MG63 (cell line): ENCODE data around the gene PRUNE2. TPM values are rescaled to one million over a fixed set of nuclear protein-coding genes. Genes with fewer than 3 reads are reported as not detected.

Experiments
- DNase-seq: peaks from one replicate; pipeline ENCODE4 v3.0.0-alpha.2; 2020
- H3K27me3 ChIP-seq: fragments of 250-450 bp; sonication (Bioruptor Pico); 2 replicates; pipeline ENCODE4 v1.5.1; 2020; ENCODE audit warnings: mild to moderate bottlenecking, moderate library complexity
- H3K36me3 ChIP-seq: fragments of 250-450 bp; sonication (Bioruptor Pico); 2 replicates; pipeline ENCODE4 v1.5.1; 2020; ENCODE audit warnings: mild to moderate bottlenecking, moderate library complexity
- H3K4me3 ChIP-seq: fragments of 250-450 bp; sonication (Bioruptor Pico); 2 replicates; pipeline ENCODE4 v1.5.1; 2020; ENCODE audit warnings: mild to moderate bottlenecking, moderate library complexity
- H3K9me3 ChIP-seq: fragments of 250-450 bp; sonication (Bioruptor Pico); 2 replicates; pipeline ENCODE4 v1.5.1; 2020; ENCODE audit warnings: mild to moderate bottlenecking, moderate library complexity
- total RNA-seq: library from RNA; depleted of rRNA; stranded (reverse); fragments of >200 nt; shearing (Covaris generic); gene quantifications from 2 replicates; pipeline ENCODE4 v1.2.3, GENCODE V29; 2014; ENCODE audit warnings: low replicate concordance

PRUNE2 gene
- total RNA-seq, 1 experiment from 2014 or later: 2.7 TPM

DNA sequence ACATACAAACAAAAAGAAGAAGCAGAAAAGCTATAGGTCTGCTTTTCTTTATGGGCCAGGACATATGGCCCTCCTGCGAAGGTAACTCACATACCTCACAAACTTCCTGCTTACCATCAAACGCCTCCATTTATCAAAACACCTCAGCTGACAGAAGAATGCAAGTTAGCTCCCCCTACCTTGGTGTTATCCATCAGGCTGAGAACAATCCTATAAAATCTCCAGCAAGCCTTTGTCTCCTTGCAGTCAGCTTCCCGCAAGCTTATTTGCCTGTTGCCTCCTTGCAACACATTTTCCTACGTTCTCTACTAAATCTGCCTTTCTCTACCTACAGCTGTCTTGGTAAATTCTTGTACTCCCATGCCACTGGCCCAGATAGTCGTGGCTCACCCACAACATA is 164.4 kb downstream of the PRUNE2 start:
- Histone ChIP-seq H3K36me3 (no peaks in the 10 kb centered on the region), H3K4me3 (no peak overlapping the region), H3K9me3 (no peaks in the 10 kb centered on the region; the same call in 1 of the 2 replicates), H3K27me3 (no peaks in the 10 kb centered on the region)
- DNase-seq: no peak

- DNase-seq: no peak
- Histone ChIP-seq H3K4me3 (no peak overlapping the region), H3K36me3 (no peaks in the 10 kb centered on the region), H3K27me3 (no peaks in the 10 kb centered on the region), H3K9me3 (no peaks in the 10 kb centered on the region)
Measured at GRCh38 chr9:76738402-76738801, 167.5 kb downstream of the PRUNE2 start.

DNA sequence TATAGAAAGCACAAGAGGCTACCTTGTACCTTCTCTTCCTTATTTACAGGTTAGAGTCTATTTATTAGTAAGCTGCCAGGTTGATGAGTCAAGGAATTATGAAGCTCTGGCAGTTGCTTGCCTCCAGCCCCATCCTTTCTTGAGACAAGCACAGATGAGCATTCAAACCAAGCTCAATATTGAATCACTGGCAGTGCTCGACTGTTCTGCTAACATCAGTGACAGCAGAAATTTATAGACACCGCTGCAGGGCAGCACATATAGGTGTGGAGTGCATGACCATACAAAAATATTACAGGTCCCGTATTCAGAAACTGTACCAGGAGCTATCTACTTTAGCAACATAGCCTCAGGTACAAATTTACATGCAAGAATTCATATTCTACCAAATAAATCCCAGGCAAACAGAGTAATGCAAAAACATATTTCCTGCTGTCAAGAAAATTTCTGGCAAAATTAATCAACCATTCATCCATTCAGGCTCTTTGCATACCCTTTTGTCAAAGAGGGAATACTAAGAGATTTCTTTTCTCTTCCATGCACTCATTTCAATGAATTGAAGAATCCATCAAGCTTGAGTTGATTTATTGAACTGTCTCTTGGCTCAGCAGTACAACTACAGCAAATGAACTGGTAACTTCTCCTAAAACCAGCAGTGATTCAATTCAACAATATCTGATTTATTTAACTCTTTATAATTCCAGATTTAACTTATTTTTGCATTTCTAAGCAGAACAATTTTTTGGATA is 168.6 kb downstream of the PRUNE2 start:
- H3K36me3 ChIP-seq: no peaks in the 10 kb centered on the region
- H3K4me3 ChIP-seq: no peak overlapping the region
- H3K27me3 ChIP-seq: no peaks in the 10 kb centered on the region
- no peaks in the 10 kb centered on the region for H3K9me3 ChIP-seq
- DNase-seq: no peak

GRCh38 chr9:76734716-76735115 is 171.2 kb downstream of the PRUNE2 start:
- Histone ChIP-seq H3K4me3 (no peak overlapping the region), H3K27me3 (no peaks in the 10 kb centered on the region), H3K36me3 (no peaks in the 10 kb centered on the region), H3K9me3 (no peaks in the 10 kb centered on the region)
- DNase-seq: no peak

GRCh38 chr9:76733096-76733495 is 172.8 kb downstream of the PRUNE2 start:
- no peaks in the 10 kb centered on the region for H3K27me3 ChIP-seq
- no peaks in the 10 kb centered on the region for H3K36me3 ChIP-seq
- H3K9me3 ChIP-seq: no peaks in the 10 kb centered on the region
- H3K4me3 ChIP-seq: no peak overlapping the region
- DNase-seq: no peak

DNA sequence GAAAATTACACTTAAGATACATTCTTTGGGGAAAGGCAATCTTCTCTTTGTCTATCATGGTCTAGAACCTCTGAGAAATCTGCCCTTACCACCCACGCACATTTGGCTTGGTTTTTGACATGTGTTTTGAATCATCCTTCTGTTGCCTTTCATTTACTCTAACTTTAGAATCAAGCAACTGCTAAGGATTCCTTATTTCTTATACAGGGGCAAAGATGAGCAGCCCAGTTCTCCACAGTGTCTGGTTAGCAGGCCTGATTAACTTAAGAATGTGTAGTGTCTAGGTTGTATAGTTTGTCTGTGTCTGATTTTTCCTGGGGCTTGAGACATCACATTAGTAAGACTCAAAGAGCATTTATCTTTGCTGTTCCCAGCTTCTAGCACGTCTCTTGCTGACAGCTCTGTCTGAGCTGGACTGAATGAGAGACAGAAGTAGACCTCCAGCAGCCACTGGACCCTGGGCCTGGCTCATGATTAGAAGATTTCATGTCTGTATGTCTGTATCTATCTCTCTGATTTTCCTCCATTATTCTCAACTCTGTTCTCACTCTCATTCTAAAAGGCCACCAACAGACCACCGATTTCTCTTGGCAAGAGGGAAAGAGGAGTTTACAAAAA is 173.5 kb downstream of the PRUNE2 start:
- no peaks in the 10 kb centered on the region for H3K9me3 ChIP-seq
- H3K4me3 ChIP-seq: no peak overlapping the region
- no peak for DNase-seq
- no peaks in the 10 kb centered on the region for H3K27me3 ChIP-seq
- no peaks in the 10 kb centered on the region for H3K36me3 ChIP-seq

DNA sequence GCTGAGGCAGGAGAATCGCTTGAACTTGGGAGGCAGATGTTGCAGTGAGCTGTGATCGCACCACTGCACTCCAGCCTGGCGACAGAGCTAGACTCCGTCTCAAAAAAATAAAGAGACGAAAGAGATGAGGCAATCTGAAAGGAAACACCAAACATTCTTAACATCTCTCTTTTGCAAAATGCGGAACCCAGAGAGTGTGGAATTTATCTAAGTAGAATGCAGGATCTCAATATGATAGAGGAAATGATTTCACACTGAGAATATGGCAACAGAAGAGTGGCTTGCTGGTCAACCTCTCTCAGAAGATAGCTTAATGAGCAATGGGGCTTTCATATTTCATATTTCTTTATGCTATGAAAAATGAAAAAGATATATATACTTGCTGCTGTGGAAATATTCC is 175.1 kb downstream of the PRUNE2 start:
- Histone ChIP-seq H3K4me3 (no peak overlapping the region), H3K36me3 (no peaks in the 10 kb centered on the region), H3K27me3 (no peaks in the 10 kb centered on the region), H3K9me3 (no peaks in the 10 kb centered on the region)
- DNase-seq: no peak

GRCh38 chr9:76729980-76730737 is 175.8 kb downstream of the PRUNE2 start:
- H3K9me3 ChIP-seq: no peaks in the 10 kb centered on the region
- no peaks in the 10 kb centered on the region for H3K36me3 ChIP-seq
- no peaks in the 10 kb centered on the region for H3K27me3 ChIP-seq
- no peak overlapping the region for H3K4me3 ChIP-seq
- DNase-seq: no peak

DNA sequence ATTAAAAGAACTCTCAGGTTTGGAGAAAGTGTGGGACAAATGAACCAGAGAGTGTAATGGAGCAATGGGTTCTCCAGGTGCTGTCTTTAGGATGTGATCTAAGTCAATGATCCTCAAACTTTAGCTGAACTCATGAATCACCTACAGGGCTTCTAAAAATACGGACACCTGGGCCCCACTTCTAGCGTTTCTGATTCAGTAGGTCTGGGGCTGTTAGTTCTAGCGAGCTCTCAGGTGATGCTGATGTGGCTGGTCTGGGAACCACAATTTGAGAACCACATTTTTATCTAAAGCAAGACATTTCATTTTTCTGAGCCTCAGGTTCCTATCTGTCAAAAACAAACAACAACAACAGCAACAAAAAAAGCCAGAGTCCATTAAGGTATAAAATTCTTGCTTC is 176.8 kb downstream of the PRUNE2 start:
- no peak for DNase-seq
- no peak overlapping the region for H3K4me3 ChIP-seq
- no peaks in the 10 kb centered on the region for H3K9me3 ChIP-seq
- no peaks in the 10 kb centered on the region for H3K36me3 ChIP-seq
- H3K27me3 ChIP-seq: no peaks in the 10 kb centered on the region

GRCh38 chr9:76725885-76726284 is 180.0 kb downstream of the PRUNE2 start:
- Histone ChIP-seq H3K4me3 (no peak overlapping the region), H3K27me3 (no peaks in the 10 kb centered on the region), H3K9me3 (no peaks in the 10 kb centered on the region), H3K36me3 (no peaks in the 10 kb centered on the region)
- DNase-seq: peak; percentile 39

- no peaks in the 10 kb centered on the region for H3K9me3 ChIP-seq
- no peak for DNase-seq
- H3K36me3 ChIP-seq: no peaks in the 10 kb centered on the region
- H3K4me3 ChIP-seq: no peak overlapping the region
- no peaks in the 10 kb centered on the region for H3K27me3 ChIP-seq
Measured at GRCh38 chr9:76725011-76725546, 180.8 kb downstream of the PRUNE2 start.

DNA sequence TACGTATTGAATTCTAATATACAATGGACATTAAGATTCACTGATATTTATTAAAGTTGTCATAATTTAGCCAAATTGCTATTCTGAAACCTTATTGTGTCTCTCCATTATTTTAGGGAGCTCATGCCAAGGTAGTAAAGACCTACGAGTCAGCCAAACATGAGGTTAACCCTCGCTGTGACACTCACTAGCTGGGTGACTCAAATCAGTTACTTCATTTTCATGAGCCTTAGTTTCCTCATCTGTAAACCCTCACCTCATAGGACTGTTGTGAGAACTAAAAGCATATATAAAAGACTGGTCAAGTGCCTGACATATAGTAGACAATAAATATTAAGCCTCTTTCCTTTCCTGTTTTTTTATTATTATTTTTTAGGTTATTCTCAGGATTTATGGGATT is 185.7 kb downstream of the PRUNE2 start:
- no peak for DNase-seq
- H3K9me3 ChIP-seq: no peaks in the 10 kb centered on the region
- H3K36me3 ChIP-seq: no peaks in the 10 kb centered on the region
- H3K4me3 ChIP-seq: no peak overlapping the region
- H3K27me3 ChIP-seq: no peaks in the 10 kb centered on the region

DNA sequence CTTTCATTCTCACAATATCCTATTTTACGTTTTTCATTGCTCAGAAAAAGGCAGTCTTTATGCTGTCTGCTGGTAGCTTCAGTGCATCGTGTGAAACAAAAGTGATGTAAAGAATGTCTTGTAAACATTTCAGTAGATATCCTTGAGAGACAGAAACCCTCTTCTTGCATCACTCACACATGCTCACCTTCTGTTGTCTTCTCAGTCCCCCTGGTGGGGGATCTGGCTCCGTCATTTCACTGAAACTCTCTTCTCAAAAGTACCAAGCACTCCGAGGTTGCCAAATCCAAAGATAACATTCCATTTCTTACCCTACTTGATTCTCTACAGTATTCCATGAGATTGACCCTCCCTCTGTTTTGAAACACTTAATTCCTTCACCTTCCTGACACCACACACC is 187.7 kb downstream of the PRUNE2 start:
- Histone ChIP-seq H3K4me3 (no peak overlapping the region), H3K27me3 (no peaks in the 10 kb centered on the region), H3K9me3 (no peaks in the 10 kb centered on the region), H3K36me3 (no peaks in the 10 kb centered on the region)
- DNase-seq: no peak

DNA sequence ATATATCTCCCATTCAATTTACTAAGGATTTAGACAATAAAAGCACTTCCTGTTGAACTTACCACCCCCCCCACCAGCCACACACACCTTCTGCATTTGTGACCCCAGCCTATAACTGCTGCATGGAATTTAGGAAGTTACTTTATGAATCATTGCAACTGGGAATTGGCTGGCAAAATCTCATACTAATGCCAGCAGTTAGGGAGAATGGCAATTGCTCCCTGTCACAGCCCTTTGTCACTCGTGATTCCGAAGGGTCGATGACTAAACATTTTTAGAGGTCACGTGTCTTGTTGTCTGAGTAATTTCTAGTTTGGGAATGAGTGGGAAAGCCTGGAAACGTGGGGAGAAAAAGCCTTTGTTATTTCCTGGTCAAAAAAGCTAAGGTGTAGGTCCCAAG is 188.3 kb downstream of the PRUNE2 start:
- no peaks in the 10 kb centered on the region for H3K36me3 ChIP-seq
- H3K4me3 ChIP-seq: no peak overlapping the region
- H3K27me3 ChIP-seq: no peaks in the 10 kb centered on the region
- no peaks in the 10 kb centered on the region for H3K9me3 ChIP-seq
- DNase-seq: peak; percentile 18

DNA sequence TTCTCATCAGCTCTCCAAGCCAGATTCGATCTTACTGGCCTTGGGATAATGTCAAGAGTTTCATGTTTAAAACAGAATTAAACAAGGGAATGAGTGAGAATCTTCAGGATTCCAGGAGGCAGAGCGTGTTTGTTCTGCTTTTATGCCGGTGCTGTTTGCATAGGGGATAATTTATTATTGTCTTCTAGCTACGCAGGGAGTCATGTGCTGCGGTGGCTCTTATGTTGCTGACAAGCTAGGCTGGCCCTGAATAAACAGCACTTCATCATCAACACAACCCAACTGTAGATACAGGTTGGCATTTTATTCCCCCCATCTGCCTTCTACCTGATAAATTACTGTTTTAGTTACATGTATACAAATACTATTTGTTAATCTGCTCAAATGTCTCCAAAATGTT is 188.7 kb downstream of the PRUNE2 start:
- H3K4me3 ChIP-seq: no peak overlapping the region
- H3K36me3 ChIP-seq: no peaks in the 10 kb centered on the region
- H3K27me3 ChIP-seq: no peaks in the 10 kb centered on the region
- H3K9me3 ChIP-seq: no peaks in the 10 kb centered on the region
- DNase-seq: no peak

GRCh38 chr9:76716085-76716672 is 189.7 kb downstream of the PRUNE2 start:
- H3K4me3 ChIP-seq: no peak overlapping the region
- H3K36me3 ChIP-seq: no peaks in the 10 kb centered on the region
- no peak for DNase-seq
- no peaks in the 10 kb centered on the region for H3K9me3 ChIP-seq
- no peaks in the 10 kb centered on the region for H3K27me3 ChIP-seq

- no peak for DNase-seq
- Histone ChIP-seq H3K27me3 (no peaks in the 10 kb centered on the region), H3K4me3 (no peak overlapping the region), H3K9me3 (no peaks in the 10 kb centered on the region), H3K36me3 (no peaks in the 10 kb centered on the region)
Measured at GRCh38 chr9:76713381-76713780, 192.5 kb downstream of the PRUNE2 start.
